Stomach (tissue), 4 donors: ENCODE data around the gene EPN2.

ENCODE experiments used
- CTCF ChIP-seq, 7 experiments: fragments of 450-650 bp in 4 of 7; fragments of 200-600 bp in 3 of 7; sonication (generic) in 3 of 7; IDR thresholded peaks; one replicate each; pipeline ENCODE4 v1.5.1; 2016 to 2019; ENCODE audit warnings: antibody characterized with exemption in 7 of 7, control low read depth in 2 of 7, mild to moderate bottlenecking in 1 of 7
- EP300 ChIP-seq: sonication (generic); formaldehyde crosslinking; IDR thresholded peaks from one replicate; pipeline ENCODE4 v1.6.1; 2017; ENCODE audit warnings: antibody characterized with exemption
- POLR2A ChIP-seq, 4 donors: fragments of 450-650 bp; IDR thresholded peaks; one replicate each; pipeline ENCODE4 v1.6.1; 2016; ENCODE audit warnings: antibody characterized with exemption in 4 of 4, control low read depth in 2 of 4, mild to moderate bottlenecking in 1 of 4, moderate library complexity in 1 of 4
- POLR2AphosphoS5 ChIP-seq, 3 donors: sonication (generic); formaldehyde crosslinking; IDR thresholded peaks; one replicate each; pipeline ENCODE4 v1.6.1; 2016; ENCODE audit warnings: antibody characterized with exemption in 3 of 3

GRCh38 chr17:19316761-19317358, 79.7 kb downstream of the EPN2 start:
- no peak for TF ChIP-seq CTCF (IDR thresholded peaks at IDR 0.05)
- no peak for TF ChIP-seq POLR2A (IDR thresholded peaks at IDR 0.05)
- TF ChIP-seq POLR2AphosphoS5 (IDR thresholded peaks at IDR 0.05), result no peak
- TF ChIP-seq EP300, result no peak
